ENCODE measurements around the gene AFF3.

DNA sequence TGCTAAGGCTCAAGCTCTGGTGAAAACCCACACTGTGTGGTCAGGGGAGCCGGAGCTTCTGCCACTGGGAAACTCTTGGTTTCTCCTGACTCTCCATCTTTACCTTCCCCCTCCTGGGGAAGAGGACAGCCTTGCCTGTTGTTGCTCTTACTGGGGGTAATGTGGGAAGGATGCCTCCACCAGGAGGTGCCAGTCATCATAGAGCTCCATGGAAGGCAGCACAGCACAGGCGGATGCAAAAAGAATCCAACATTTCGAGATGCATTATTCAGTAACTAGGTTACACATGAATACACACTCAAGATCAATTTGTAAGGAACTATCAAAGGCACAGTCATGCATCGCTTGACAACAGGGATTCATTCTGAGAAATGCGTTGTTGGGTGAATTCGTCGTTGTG, 322.6 kb downstream of the AFF3 start:
- TF ChIP-seq, protein P1, sequence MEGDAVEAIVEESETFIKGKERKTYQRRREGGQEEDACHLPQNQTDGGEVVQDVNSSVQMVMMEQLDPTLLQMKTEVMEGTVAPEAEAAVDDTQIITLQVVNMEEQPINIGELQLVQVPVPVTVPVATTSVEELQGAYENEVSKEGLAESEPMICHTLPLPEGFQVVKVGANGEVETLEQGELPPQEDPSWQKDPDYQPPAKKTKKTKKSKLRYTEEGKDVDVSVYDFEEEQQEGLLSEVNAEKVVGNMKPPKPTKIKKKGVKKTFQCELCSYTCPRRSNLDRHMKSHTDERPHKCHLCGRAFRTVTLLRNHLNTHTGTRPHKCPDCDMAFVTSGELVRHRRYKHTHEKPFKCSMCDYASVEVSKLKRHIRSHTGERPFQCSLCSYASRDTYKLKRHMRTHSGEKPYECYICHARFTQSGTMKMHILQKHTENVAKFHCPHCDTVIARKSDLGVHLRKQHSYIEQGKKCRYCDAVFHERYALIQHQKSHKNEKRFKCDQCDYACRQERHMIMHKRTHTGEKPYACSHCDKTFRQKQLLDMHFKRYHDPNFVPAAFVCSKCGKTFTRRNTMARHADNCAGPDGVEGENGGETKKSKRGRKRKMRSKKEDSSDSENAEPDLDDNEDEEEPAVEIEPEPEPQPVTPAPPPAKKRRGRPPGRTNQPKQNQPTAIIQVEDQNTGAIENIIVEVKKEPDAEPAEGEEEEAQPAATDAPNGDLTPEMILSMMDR (conservative IDR thresholded peaks at IDR 0.05; ENCODE audit: low read depth, low read length) = no peak
- TF ChIP-seq RAD21 (IDR thresholded peaks at IDR 0.05; ENCODE audit: low read length) = no peak
- TF ChIP-seq, protein P2, sequence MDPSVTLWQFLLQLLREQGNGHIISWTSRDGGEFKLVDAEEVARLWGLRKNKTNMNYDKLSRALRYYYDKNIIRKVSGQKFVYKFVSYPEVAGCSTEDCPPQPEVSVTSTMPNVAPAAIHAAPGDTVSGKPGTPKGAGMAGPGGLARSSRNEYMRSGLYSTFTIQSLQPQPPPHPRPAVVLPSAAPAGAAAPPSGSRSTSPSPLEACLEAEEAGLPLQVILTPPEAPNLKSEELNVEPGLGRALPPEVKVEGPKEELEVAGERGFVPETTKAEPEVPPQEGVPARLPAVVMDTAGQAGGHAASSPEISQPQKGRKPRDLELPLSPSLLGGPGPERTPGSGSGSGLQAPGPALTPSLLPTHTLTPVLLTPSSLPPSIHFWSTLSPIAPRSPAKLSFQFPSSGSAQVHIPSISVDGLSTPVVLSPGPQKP (IDR thresholded peaks at IDR 0.05; ENCODE audit: borderline replicate concordance, low read depth, low read length) = no peak
- TF ChIP-seq BHLHE40 (IDR thresholded peaks at IDR 0.05; ENCODE audit: low read depth, low read length) = no peak
- no peak for TF ChIP-seq CEBPB (IDR thresholded peaks at IDR 0.05; ENCODE audit: low read depth, low read length)
- no peak for TF ChIP-seq MXI1 (IDR thresholded peaks at IDR 0.05; ENCODE audit: borderline replicate concordance, low read depth, low read length)
- TF ChIP-seq POLR2A (IDR thresholded peaks at IDR 0.05; ENCODE audit: low read depth, low read length) = no peak
- TF ChIP-seq, protein P3, sequence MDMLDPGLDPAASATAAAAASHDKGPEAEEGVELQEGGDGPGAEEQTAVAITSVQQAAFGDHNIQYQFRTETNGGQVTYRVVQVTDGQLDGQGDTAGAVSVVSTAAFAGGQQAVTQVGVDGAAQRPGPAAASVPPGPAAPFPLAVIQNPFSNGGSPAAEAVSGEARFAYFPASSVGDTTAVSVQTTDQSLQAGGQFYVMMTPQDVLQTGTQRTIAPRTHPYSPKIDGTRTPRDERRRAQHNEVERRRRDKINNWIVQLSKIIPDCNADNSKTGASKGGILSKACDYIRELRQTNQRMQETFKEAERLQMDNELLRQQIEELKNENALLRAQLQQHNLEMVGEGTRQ (IDR thresholded peaks at IDR 0.05; ENCODE audit: low read depth, low read length) = no peak
- no peak for TF ChIP-seq FOS (IDR thresholded peaks at IDR 0.05; ENCODE audit: low read depth, low read length)
- TF ChIP-seq MAZ (IDR thresholded peaks at IDR 0.05; ENCODE audit: borderline replicate concordance, low read depth, low read length) = no peak
- TF ChIP-seq RCOR1 (IDR thresholded peaks at IDR 0.05; ENCODE audit: insufficient replicate concordance, low read length) = no peak
- no peak for TF ChIP-seq CHD1 (IDR thresholded peaks at IDR 0.05; ENCODE audit: low read depth, low read length)
- no peak for TF ChIP-seq MAFK (IDR thresholded peaks at IDR 0.05; ENCODE audit: low read depth, low read length)
- no peak for TF ChIP-seq SMC3 (IDR thresholded peaks at IDR 0.05; ENCODE audit: low read depth, low read length)

Measured in IMR-90 (cell line).